HEK293T (cell line): Measurements from ENCODE around the gene GAP43.

ENCODE experiments used
- BHLHE40 ChIP-seq: fragments of 450-650 bp; IDR thresholded peaks from 2 replicates; pipeline ENCODE4 v1.6.1; 2016; ENCODE audit warnings: mild to moderate bottlenecking, moderate library complexity, borderline replicate concordance
- FOXM1 ChIP-seq: fragments of 450-650 bp; IDR thresholded peaks from 2 replicates; pipeline ENCODE4 v1.6.1; 2017; ENCODE audit warnings: mild to moderate bottlenecking, borderline replicate concordance
- HDGF ChIP-seq: fragments of 450-650 bp; IDR thresholded peaks from 2 replicates; pipeline ENCODE4 v1.6.1; 2017; ENCODE audit warnings: antibody characterized with exemption, borderline replicate concordance
- LEF1 ChIP-seq: fragments of 450-650 bp; IDR thresholded peaks from 2 replicates; pipeline ENCODE4 v1.6.1; 2017; ENCODE audit warnings: mild to moderate bottlenecking, borderline replicate concordance
- SP1 ChIP-seq: fragments of 450-650 bp; IDR thresholded peaks from 2 replicates; pipeline ENCODE4 v1.6.1; 2017
- SUZ12 ChIP-seq: fragments of 450-650 bp; IDR thresholded peaks from 2 replicates; pipeline ENCODE4 v1.6.1; 2016; ENCODE audit warnings: mild to moderate bottlenecking
- TARDBP ChIP-seq: fragments of 450-650 bp; IDR thresholded peaks from 2 replicates; pipeline ENCODE4 v1.6.1; 2016
- ZNF384 ChIP-seq: fragments of 450-650 bp; IDR thresholded peaks from 2 replicates; pipeline ENCODE4 v1.6.1; 2016
- TF ChIP-seq, protein P1 (sequence below): fragments of 450-650 bp; IDR thresholded peaks from 2 replicates; pipeline ENCODE4 v1.6.1; 2016

GRCh38 chr3:115652738-115653137 is 29.4 kb downstream of the GAP43 start:
- TF ChIP-seq, protein P1, sequence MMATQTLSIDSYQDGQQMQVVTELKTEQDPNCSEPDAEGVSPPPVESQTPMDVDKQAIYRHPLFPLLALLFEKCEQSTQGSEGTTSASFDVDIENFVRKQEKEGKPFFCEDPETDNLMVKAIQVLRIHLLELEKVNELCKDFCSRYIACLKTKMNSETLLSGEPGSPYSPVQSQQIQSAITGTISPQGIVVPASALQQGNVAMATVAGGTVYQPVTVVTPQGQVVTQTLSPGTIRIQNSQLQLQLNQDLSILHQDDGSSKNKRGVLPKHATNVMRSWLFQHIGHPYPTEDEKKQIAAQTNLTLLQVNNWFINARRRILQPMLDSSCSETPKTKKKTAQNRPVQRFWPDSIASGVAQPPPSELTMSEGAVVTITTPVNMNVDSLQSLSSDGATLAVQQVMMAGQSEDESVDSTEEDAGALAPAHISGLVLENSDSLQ, result no peak
- no peak for TF ChIP-seq LEF1
- TF ChIP-seq SP1, result no peak
- TF ChIP-seq TARDBP, result no peak
- TF ChIP-seq FOXM1, result no peak
- TF ChIP-seq ZNF384, result no peak
- no peak for TF ChIP-seq BHLHE40
- TF ChIP-seq SUZ12, result no peak
- no peak for TF ChIP-seq HDGF
